Activated CD4-positive, CD25-positive, alpha-beta regulatory T cell treated with anti-CD3 and anti-CD28 coated beads, Interleukin-2, amount 50 U/mL, for 16 hours (primary cell): ENCODE results near the gene PRR13.
"Not testable (repeated sequence)": the region's sequence is repeated elsewhere in the genome, so short reads cannot be mapped to it uniquely, and the experiment has no call there.

ENCODE experiments used
- DNase-seq: peaks from one replicate; pipeline ENCODE4 v3.0.0-alpha.2; 2020; ENCODE audit warnings: low read depth, low spot score

The PRR13 gene

GRCh38 chr12:53435326-53435725 is 6.2 kb upstream of the PRR13 start:
- not testable (repeated sequence) for DNase-seq

GRCh38 chr12:53439582-53439981 is 2.0 kb upstream of the PRR13 start:
- DNase-seq: not testable (repeated sequence)

GRCh38 chr12:53443955-53444354 is 2.4 kb downstream of the PRR13 start:
- no peak for DNase-seq

- not testable (repeated sequence) for DNase-seq
These were observed 3.2 kb downstream of the PRR13 start for GRCh38 chr12:53444593-53445325.

- no peak for DNase-seq
These were observed 9.4 kb downstream of the PRR13 start for GRCh38 chr12:53450936-53451335.

- peak; percentile 97 for DNase-seq
These were observed 10.2 kb downstream of the PRR13 start, which contains the start of gene PCBP2 for GRCh38 chr12:53451661-53452158. PCBP2 (plus strand) TSS chr12:53452102; CDS start chr12:53454801, 2,699 bp downstream.

- peak; percentile 58 for DNase-seq
These were observed 10.9 kb downstream of the PRR13 start for GRCh38 chr12:53452159-53453077.

GRCh38 chr12:53453953-53454640 is 12.6 kb downstream of the PRR13 start:
- no peak for DNase-seq

GRCh38 chr12:53454707-53455106 is 13.2 kb downstream of the PRR13 start:
- DNase-seq: no peak

- no peak for DNase-seq
These were observed 15.3 kb downstream of the PRR13 start for GRCh38 chr12:53456654-53457366.

GRCh38 chr12:53459097-53459496 is 17.6 kb downstream of the PRR13 start:
- no peak for DNase-seq

GRCh38 chr12:53461059-53461458 is 19.5 kb downstream of the PRR13 start:
- no peak for DNase-seq

- DNase-seq: no peak
These were observed 20.1 kb downstream of the PRR13 start for GRCh38 chr12:53461591-53461990.

GRCh38 chr12:53462935-53463334 is 21.4 kb downstream of the PRR13 start:
- no peak for DNase-seq

- DNase-seq: no peak
These were observed 22.4 kb downstream of the PRR13 start for GRCh38 chr12:53463802-53464560.

- DNase-seq: no peak
These were observed 23.3 kb downstream of the PRR13 start for GRCh38 chr12:53464685-53465418.

GRCh38 chr12:53465679-53466078 is 24.1 kb downstream of the PRR13 start:
- no peak for DNase-seq

- no peak for DNase-seq
These were observed 25.1 kb downstream of the PRR13 start for GRCh38 chr12:53466640-53467039.

GRCh38 chr12:53467082-53467481 is 25.5 kb downstream of the PRR13 start:
- no peak for DNase-seq

GRCh38 chr12:53467880-53468279 is 26.3 kb downstream of the PRR13 start:
- no peak for DNase-seq
